Measurements from ENCODE around the gene NEK11.

The NEK11 gene

DNA sequence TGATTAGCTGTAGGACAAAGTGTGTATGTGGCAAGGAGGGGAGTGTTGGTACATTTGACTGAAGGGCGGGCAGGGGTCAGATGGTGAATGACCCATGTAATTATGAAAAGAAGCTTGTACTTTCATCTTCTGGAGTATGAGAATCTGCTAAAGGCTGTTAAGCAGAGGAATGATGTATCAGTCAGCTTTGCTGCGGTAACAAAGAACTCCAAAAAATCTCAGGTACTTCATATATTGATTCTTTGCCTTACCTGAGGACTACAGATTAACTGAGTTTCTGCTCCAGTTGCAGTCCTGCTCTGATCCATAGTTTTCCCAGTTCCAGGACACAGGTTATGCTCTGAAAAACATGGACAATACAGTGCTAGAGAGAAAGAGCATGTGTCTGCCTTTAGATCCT lies 115.1 kb downstream of the NEK11 start:
- DNase-seq (ENCODE audit: low spot score) = no peak

DNA sequence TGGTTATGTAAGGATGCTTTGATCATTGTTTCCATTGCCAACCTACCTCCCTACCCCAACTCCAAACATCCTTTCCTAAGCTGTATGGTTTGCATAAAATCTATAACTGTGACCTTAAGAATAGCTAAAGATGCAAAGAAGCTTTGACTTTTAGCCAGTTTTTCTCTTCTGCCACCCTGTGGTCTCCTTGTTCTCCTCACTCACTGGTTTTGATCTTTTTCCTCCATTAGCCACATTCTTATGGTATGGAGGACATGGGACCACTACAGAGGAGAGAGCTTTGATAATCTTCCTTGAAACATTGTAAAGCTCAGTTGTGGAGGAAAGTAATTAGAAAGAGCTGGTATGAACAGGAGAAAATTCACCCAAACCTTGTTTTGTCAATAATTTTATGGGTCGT lies 115.9 kb downstream of the NEK11 start:
- DNase-seq (ENCODE audit: low spot score) = no peak

DNA sequence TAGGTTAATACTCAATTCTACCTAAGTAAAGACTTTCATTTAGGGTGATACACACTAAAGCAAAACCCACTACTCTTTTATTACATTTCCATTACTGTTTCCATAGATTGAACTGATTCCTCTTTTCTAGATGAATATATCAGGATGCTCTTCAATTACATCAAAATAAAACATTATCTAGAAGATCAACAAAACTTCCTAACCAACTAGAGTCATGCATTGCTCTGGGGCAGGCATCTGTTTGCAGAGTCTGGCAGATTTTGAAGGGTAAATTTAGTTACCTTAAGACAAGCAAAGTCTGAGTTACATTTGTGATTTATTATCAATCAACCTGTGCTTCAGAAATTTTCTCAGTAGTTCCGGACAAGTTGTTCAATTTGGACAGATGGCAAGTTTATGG lies 117.1 kb downstream of the NEK11 start:
- DNase-seq (ENCODE audit: low spot score) = no peak

DNA sequence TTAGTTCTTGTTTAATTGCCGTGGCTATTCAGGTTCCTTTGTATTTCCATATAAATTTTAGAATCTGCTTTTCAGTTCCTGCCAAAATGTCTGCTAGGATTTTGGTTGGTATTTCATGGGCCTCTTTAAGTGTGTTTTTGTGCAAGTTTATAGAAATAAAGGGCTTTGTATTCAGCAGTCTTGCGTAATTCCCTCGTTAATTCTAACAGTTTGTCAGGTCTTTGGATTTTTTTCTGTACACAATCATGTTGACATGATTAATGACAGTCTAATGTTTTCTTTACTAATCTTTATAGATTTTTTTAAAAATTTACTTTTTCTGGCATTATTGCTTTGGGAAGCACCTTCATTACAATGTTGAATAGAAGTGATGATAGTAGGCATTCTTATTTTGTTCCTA lies 120.9 kb downstream of the NEK11 start:
- DNase-seq (ENCODE audit: low spot score) = no peak

DNA sequence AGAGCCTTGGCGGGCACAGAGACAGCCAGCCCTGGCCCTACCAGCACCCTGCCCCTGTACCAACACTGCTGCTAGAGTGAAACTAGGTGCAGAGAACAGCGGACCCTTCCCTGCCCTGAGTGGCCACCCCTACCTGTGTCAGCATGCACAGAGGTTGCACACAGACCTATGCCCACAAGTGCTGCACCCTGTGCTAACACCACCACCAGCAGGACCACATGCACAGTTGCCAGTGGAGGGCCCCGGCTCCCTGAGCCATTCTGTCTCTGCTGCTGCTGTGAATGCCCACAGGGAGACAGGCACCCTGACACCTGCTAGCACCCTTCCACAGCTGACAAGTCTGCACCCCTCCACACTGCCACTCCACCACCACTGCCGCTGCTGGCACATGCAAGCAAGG lies 131.8 kb downstream of the NEK11 start:
- no peak for DNase-seq (ENCODE audit: low spot score)

DNA sequence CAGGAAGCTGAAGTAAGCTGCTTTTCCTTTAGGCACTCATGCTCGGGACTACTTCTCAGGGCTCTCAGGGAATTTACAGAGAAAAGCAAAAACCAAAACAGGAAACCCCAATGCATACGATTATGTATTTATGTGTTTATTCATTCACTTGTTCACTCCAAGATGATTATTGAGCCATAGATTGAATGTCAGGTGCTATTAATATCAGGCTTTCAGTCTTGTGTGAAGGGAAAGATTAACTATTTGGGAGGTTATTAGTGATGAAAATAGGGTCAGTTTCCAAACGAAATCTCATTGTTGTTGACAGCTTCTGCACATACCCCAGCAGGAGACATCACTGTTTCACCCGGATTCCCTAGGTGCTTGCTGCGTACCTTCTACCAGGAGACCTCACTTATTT lies 135.8 kb downstream of the NEK11 start:
- no peak for DNase-seq (ENCODE audit: low spot score)

DNA sequence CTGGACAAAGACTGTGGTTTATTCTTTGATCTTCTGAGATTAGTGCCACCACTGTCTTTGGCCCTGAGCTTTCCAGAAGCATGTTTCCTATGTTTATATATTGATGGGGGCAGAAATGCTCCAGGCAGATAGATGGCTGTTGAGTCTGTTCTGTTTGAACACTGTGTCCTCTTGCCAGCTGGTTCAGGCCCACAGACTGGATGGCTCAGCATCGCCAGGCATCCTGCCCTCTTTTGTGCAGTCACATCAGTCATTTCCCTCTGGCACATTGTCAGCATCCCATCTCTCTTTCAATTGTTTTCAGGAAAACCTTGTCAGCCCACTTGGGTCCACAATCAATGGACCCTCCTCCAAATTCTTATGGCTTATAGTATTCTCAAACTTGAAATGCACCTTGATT lies 141.2 kb downstream of the NEK11 start:
- DNase-seq (ENCODE audit: low spot score) = no peak

DNA sequence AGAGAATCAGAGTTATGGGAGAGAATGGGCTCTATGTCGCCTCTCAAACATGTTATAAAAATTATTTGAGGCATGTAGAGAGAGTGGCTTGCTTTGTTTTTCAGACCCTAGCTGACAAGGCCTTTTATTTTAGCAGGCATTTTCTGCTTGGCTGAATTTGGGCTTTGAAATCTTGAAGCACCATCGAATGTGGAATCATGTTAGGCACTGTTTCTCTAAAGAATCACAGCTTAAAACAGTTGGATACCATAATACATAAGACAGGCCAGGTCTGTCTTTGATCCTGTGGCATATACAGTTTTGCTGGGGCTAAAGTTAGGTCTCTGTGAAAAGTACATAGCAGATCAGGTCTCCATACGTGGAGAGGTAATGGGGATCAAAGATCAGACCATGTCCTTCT lies 142.7 kb downstream of the NEK11 start:
- no peak for DNase-seq (ENCODE audit: low spot score)

DNA sequence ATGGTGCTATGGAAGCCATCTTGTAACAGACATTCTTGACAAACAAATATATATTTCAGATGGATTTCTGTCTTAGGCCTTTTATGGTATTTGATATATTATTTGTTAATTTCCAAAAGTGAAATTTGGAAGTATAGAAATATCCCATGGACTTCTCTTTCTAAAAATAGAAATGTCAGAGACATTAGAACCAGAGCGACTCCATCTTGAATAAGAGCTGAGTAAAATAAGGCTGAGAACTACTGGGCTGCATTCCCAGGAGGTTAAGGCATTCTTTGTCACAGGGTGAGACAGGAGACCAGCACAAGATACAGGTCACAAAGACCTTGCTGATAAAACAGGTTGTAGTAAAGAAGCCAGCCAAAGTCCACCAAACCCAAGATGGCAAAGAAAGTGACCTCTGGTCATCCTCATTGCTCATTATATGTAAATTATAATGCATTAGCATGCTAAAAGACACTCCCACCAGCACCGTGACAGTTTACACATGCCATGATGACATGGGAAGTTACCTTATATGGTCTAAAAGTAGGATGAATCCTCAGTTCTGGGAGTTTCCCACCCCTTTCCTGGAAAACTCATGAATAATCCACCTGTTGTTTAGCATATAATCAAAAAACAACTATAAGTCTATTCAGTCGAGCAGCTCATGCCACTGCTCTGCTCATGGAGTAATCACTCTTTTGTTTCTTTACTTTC lies 146.0 kb downstream of the NEK11 start:
- no peak for DNase-seq (ENCODE audit: low spot score)

DNA sequence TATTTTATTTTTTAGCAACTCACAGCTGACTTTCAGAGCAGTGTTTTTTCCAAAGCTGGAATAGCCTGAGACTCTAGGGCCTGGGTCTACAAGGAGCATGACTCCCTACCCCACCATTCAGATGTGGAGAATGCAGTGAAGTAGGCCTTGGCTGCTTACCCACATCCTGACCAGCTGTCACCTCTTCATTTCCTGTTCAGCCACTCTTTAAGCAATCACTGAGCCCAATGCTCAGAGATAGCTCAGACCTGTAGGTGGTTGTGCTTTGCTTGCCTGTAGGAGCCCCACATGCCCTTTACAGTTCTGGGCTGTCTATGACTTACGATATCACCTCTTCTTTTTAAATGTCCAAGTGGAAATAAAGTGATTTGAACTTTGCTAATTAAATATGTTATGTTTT lies 148.1 kb downstream of the NEK11 start:
- DNase-seq (ENCODE audit: low spot score) = peak; percentile 20

DNA sequence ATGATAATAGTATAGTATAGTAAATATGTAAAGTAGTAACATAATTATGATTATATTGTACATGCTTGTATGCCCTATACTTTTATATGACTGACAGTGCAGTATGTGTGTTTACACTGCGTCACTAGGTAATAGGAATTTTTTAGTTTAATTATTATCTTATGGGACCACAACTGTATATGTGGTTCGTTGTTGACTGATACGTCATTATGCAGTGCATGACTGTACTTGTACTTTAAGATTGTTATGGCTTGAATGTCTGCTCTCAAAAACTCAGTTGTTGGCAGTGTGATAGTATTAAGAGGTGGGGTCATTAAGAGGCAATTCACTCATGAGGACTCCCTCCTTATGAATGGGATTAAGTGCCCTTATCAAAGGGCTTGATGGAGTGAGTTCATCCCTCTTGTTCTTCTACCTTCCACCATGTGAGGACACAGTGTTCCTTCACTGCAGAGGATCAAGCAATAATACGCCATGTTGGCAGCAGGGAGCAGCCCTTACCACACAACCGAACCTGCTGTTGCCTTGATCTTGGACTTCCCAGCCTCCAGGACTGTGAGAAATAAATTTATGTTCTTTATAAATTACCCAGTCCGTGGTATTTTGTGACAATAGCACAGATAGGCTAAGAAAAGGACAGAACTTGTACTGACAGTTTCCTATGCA lies 152.2 kb downstream of the NEK11 start:
- no peak for DNase-seq (ENCODE audit: low spot score)

DNA sequence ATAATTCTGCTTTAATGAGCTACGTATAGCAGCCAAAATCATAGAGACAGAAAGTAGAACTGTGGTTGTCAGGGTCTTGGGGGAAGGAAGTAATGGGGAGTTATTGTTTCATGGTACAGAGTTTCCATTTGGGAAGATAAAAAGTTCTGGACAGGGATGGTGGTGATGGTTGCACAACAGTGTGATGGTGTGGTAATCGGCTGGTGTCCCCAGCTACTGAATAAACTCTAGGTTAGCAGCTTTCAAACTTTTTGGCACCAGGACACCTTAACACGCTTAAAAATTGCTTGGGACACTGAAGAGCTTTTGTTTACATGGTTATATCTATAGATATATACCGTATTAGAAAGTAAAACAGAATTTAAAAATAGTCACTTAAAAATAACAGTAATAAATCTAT lies 166.0 kb downstream of the NEK11 start:
- DNase-seq (ENCODE audit: low spot score) = no peak

DNA sequence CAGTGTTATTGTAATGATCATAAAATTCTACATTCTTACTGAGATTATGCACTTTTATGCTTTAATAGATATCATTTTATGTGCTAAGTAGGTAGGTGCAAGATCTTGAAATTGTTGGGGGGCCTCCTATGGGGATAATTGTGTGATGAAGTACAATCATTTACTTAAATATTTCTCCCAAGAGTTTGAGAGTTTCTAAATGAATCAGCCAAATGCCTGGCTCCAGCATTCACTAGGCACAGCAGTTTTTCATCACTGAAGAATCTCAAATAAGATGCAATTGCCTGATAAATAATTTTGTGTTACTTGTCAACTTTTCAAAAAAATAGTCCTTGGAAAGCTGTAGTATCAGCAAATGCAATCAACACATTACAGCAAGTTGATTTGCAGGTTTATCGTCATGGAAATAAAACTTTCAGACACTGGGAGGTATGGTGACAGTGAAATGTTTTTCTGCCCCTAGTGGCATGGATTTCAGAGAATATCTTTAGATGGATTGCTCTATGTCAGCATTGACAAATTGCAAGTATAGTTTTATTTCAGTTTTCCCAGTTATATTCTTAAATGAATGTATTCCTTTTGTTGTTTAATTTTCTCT lies 167.1 kb downstream of the NEK11 start:
- DNase-seq (ENCODE audit: low spot score) = peak; percentile 34

DNA sequence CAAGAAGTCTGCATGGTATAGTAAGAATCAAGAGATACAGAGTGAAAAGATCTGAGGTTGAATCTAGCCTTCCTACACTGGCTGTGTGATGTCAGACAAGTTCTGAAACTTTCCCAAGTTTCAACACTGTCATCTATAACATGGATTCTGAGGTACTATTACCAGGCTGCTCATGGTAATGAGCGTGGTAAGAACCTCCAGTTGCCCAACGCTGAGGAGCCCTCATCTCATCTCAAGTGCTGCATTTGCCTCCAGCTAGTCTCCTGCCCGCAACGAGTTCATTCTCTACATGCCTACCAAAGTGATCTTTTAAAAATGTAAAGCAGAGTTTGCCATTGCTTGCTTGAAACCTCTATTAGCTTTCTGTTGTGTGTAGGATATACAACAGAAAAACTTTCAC lies 168.1 kb downstream of the NEK11 start:
- no peak for DNase-seq (ENCODE audit: low spot score)

DNA sequence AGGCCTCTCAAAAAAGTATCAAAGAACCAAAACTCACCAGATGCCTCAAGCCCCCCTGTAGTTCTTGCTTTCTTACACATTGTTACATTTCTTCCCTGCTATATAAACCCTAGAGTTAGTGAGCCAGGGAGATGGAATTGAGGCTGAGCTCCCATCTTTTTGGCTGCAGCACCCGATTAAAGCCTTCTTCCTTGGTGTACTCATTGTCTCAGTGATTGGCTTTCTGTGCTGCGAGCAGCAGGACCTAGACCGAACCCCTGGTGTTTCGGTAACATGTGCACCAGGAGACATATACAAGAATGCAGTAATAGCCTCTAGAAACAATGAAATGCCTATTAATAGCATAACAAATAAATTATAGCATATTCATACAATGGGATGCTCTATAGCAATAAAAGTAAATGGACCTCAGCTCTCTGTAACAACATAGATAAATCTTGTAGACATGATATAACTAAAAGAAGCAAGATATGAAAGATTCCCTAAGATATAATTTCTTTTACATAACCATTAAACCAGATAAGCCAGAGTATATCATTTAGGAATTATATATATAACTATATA lies 174.0 kb downstream of the NEK11 start:
- DNase-seq (ENCODE audit: low spot score) = no peak

DNA sequence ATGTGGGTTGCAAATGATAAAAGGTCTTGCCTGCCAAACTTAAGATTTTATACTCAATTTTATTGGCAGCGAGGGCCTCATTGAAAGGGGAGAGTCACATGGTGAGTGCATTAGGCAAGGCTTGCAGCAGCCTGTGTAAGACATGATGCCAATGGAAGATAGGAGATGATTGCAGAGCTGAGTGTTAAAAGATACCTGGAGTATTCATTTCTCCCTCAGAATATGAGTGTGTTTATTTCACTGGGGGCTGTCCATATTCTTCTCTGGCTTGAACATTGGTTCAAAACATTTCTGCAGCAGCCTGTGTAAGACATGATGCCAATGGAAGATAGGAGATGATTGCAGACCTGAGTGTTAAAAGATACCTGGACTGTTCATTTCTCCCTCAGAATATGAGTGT lies 189.7 kb downstream of the NEK11 start:
- no peak for DNase-seq (ENCODE audit: low spot score)

DNA sequence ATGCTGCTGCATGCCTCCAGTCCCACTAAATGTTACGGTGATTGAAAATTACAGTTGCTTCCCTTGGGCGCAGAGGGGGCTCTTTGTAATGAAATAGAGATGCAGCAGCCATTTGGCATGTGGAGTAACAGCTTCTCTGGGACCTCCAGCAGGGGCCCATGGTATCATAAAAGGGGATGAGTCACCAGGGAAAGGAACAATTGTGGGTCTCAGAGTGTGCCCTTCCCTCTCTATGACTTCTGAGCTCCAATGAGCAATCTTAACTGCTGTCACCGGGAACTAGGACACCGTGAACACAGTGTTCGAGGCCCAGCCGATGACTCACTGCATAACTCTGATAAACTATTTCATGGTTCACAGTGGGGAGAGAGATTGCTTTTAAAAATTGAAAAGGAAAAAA lies 190.1 kb downstream of the NEK11 start:
- peak; percentile 61 for DNase-seq (ENCODE audit: low spot score)

DNA sequence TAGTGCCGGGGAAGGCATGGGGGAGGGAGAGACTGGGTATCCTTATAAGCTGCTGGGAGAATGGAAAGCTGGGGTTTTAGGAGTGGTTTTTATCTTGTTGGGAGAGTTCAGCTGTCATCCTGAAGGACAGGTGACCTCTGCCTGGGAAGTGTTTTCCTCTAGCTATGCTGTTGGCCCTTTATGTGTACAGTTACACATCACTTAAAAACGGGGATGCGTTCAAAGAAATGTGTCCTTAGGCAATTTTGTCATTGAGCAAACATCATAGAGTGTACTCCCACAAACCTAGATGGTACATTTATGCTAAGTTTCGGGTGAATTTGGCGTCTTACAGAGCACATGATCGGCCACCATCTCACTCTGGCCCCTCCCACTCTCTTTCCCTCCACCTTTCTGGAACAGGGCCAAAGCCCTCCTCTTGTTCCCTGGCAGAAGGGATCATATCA lies 190.6 kb downstream of the NEK11 start:
- DNase-seq (ENCODE audit: low spot score) = no peak

DNA sequence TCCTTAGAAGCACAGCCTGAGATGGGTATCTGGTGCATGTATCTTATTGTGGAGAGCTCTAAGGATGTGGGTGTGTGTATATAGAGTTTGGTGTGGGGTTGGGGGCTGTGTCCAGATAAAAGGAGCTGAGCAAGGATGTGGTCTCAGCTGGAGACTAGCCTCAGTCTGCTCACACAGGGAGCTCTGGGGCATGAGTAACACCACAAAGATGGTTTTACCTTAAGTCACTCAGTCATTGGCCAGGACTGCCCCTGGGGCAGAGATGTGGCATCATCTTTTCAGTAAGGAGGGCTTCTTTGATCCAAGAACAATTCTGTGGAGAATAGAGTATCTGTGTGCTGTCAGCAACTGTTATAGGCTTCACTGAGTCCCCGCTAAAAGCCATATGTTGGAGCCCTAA lies 191.5 kb downstream of the NEK11 start:
- no peak for DNase-seq (ENCODE audit: low spot score)

DNA sequence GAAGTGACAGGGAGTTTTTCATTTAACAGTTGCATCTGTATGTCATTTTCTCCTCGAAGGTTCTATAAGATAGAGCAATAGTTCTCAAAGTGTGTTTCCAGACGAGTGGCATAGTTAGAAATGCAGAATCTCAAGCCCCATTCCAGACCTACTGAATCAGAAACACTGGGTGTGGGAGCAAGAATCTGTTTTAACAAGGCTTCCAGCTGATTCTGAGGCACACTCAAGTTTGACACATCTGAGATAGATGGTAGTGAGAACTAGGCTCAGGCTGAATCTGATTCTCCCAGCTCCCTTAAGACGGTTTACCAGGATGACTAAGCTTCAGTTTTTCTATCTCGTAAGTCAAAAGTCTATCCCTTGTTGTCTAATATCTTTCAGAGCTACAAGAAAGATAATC lies 195.1 kb downstream of the NEK11 start:
- DNase-seq (ENCODE audit: low spot score) = peak; percentile 3

DNA sequence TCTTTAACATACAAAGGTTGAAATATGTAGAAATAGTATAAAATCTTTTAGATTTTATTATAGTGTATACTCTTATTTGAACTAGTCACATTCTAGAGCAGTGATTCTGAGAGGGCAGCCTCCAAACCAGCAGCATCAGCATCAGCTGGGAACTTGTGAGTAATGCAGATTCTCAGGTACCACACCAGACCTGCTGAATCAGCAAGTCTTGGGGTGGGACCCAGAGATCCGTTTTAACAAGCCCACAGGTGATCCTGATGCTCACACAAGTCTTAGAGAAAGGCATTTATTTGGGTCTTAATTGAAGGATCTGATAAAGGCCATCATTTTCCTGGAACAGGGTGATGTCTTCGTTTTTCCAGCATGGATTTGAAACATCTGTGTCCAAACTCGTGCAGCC lies 195.9 kb downstream of the NEK11 start:
- no peak for DNase-seq (ENCODE audit: low spot score)

DNA sequence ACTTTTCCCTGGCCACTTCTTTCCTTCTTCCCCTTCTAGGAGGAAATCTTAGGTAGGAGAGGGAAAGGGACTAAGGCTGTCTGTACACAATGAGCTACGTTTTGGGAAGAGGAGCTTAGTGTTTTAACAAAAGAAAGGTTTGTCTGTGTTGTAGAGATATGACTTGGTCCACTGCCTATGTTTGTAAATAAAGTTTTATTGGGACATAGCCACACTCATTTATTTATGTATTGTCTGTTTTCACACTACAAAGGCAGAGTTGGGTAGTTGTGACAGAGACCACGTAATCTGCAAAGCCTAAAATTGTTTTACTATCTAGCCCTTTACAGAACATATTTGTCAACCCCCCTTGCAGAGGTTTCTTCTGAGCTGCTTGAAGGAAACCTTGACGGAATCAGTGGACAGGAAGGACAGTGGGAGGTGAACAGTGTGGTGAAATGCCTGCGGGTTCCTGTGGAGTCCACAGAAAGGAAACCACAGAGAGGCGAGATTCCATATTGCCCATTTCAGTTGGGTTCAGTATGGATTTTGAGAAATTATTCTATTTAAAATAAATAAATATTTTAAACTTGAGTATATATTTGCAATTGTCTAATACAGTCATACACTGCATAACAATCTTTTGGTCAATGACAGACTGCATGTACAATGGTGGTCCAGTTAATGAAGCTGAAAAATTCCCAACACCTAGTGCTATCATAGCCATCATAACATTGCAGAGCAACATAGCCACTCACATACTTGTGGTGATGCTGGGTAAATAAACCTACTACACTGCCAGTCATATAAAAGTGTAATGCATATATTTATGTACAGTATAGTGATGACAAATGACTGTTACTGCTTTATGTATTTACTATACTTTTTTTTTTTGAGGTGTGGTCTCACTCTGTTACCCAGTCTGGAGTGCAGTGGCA lies 197.0 kb downstream of the NEK11 start:
- no peak for DNase-seq (ENCODE audit: low spot score)
